A549 (cell line): ENCODE measurements around the gene GATAD2A. TPM values are rescaled to one million over a fixed set of nuclear protein-coding genes. Genes with fewer than 3 reads are reported as not detected.

ENCODE experiments used
- ATAC-seq, 2 experiments: fragments of 200-7000 bp in 1 of 2; fragments of >200 bp in 1 of 2; cut with Nextera tagmentation in 1 of 2; cut with Tn5 transposase in 1 of 2; 3 replicates each; pipeline versions ENCODE4 v1.8.0 to v1.9.1; 2018 to 2020; ENCODE audit warnings: mild to moderate bottlenecking in 1 of 2, moderate library complexity in 1 of 2
- CTCF ChIA-PET: fragments of 300-600 bp; sonication (Branson Sonifier 250); formaldehyde crosslinking; extraction: SDS; loops from one replicate; lab custom pipeline; 2021; ENCODE audit warnings: antibody characterized with exemption, inconsistent platforms; lab: Yijun Ruan, JAX
- POLR2A ChIA-PET: fragments of 350-600 bp; formaldehyde crosslinking; extraction: SDS; loops from one replicate; lab custom pipeline; 2021; ENCODE audit warnings: antibody characterized with exemption, inconsistent platforms; lab: Yijun Ruan, JAX
- DNase-seq, 2 experiments: peaks; one replicate each; pipeline versions ENCODE4 v3.0.0 to v3.0.0-alpha.2; 2011 to 2016; ENCODE audit warnings: low read depth in 1 of 2, low spot score in 1 of 2
- FAIRE-seq: peaks from 2 replicates; lab custom pipeline; 2011; peaks lifted over from hg19 to GRCh38; lab: Jason Lieb, UNC
- H3K27ac ChIP-seq, 2 experiments: fragments of >200 bp; sonication (Bioruptor Twin); formaldehyde crosslinking; 3 replicates each; pipeline ENCODE4 v1.5.1; 2016 to 2017
- H3K4me1 ChIP-seq: fragments of >200 bp; sonication (Bioruptor Twin); formaldehyde crosslinking; 3 replicates; pipeline ENCODE4 v1.6.1; 2016
- H3K4me2 ChIP-seq: fragments of >200 bp; sonication (Bioruptor Twin); formaldehyde crosslinking; 3 replicates; pipeline ENCODE4 v1.6.1; 2016
- H3K4me3 ChIP-seq: fragments of >200 bp; sonication (Bioruptor Twin); formaldehyde crosslinking; 3 replicates; pipeline ENCODE4 v1.5.1; 2016
- H3K9me3 ChIP-seq: fragments of >200 bp; sonication (Bioruptor Twin); formaldehyde crosslinking; 3 replicates; pipeline ENCODE4 v1.6.1; 2016
- CTCF ChIP-seq: fragments of >200 bp; sonication (Bioruptor Twin); formaldehyde crosslinking; IDR thresholded peaks from 3 replicates; pipeline ENCODE4 v1.5.1; 2016
- EHMT2 ChIP-seq: fragments of 200-600 bp; sonication (generic); IDR thresholded peaks from 2 replicates; pipeline ENCODE4 v1.6.1; 2016; ENCODE audit warnings: antibody characterized with exemption, low read depth, mild to moderate bottlenecking, moderate library complexity
- FOSB ChIP-seq: fragments of 250-450 bp; sonication (Bioruptor Pico); IDR thresholded peaks from 2 replicates; pipeline ENCODE4 v1.5.0; 2020; ENCODE audit warnings: mild to moderate bottlenecking, moderate library complexity
- FOSL2 ChIP-seq, 2 experiments: fragments of 450-650 bp in 1 of 2; fragments of >200 bp in 1 of 2; sonication (Bioruptor Twin) in 1 of 2; formaldehyde crosslinking; IDR thresholded peaks; 2 replicates each; pipeline versions ENCODE4 v1.5.0 to v1.6.1; 2016 to 2020; ENCODE audit warnings: mild to moderate bottlenecking in 1 of 2, moderate library complexity in 1 of 2
- GATA3 ChIP-seq: IDR thresholded peaks from 2 replicates; pipeline ENCODE4 v1.6.1; 2012; ENCODE audit warnings: borderline replicate concordance
- HDAC2 ChIP-seq: fragments of 200-600 bp; sonication (generic); IDR thresholded peaks from 2 replicates; pipeline ENCODE4 v1.6.1; 2016
- HOXB5 ChIP-seq: fragments of 250-450 bp; sonication (Bioruptor Pico); IDR thresholded peaks from 2 replicates; pipeline ENCODE4 v1.5.0; 2020; ENCODE audit warnings: mild to moderate bottlenecking, moderate library complexity
- JUN ChIP-seq, 2 experiments: fragments of >200 bp; sonication (Bioruptor Twin); formaldehyde crosslinking; IDR thresholded peaks; 2 replicates in 1 of 2; 3 replicates in 1 of 2; pipeline ENCODE4 v1.6.1; 2016 to 2017
- KDM1A ChIP-seq: fragments of 200-600 bp; sonication (generic); IDR thresholded peaks from 2 replicates; pipeline ENCODE4 v1.6.1; 2016; ENCODE audit warnings: low read depth, mild to moderate bottlenecking
- KDM5A ChIP-seq: fragments of 200-600 bp; sonication (generic); IDR thresholded peaks from 2 replicates; pipeline ENCODE4 v1.6.1; 2016; ENCODE audit warnings: antibody characterized with exemption, mild to moderate bottlenecking
- MAX ChIP-seq: IDR thresholded peaks from 2 replicates; pipeline ENCODE4 v1.6.1; 2012
- MYC ChIP-seq: IDR thresholded peaks from 2 replicates; pipeline ENCODE4 v1.6.1; 2012; ENCODE audit warnings: mild to moderate bottlenecking, inconsistent platforms, low read length, improper control_type of control experiment, borderline replicate concordance
- NFE2L2 ChIP-seq: fragments of 150-350 bp; conservative IDR thresholded peaks from 2 replicates; pipeline ENCODE4 v1.6.1; 2014; ENCODE audit warnings: low read length
- NPAS2 ChIP-seq: fragments of 250-450 bp; sonication (Bioruptor Pico); IDR thresholded peaks from 2 replicates; pipeline ENCODE4 v1.8.0; 2022; ENCODE audit warnings: mild to moderate bottlenecking, moderate library complexity, borderline replicate concordance
- NR3C1 ChIP-seq: fragments of >200 bp; sonication (Bioruptor Twin); formaldehyde crosslinking; IDR thresholded peaks from 3 replicates; pipeline ENCODE4 v1.6.1; 2017
- RAD21 ChIP-seq, 2 experiments: fragments of >200 bp in 1 of 2; sonication (Bioruptor Twin) in 1 of 2; formaldehyde crosslinking in 1 of 2; IDR thresholded peaks in 1 of 2; conservative IDR thresholded peaks in 1 of 2; 2 replicates in 1 of 2; 3 replicates in 1 of 2; pipeline ENCODE4 v1.6.1; 2012 to 2018; ENCODE audit warnings: inconsistent platforms in 1 of 2
- RFX5 ChIP-seq: fragments of 450-650 bp; IDR thresholded peaks from 2 replicates; pipeline ENCODE4 v1.7.1; 2014; ENCODE audit warnings: antibody characterized with exemption, mild to moderate bottlenecking, moderate library complexity
- RNF2 ChIP-seq: fragments of 200-600 bp; sonication (generic); IDR thresholded peaks from 2 replicates; pipeline ENCODE4 v1.6.1; 2016; ENCODE audit warnings: low read depth, mild to moderate bottlenecking, antibody characterized with exemption, moderate library complexity, borderline replicate concordance
- SMC3 ChIP-seq: fragments of >200 bp; sonication (Bioruptor Twin); formaldehyde crosslinking; IDR thresholded peaks from 3 replicates; pipeline ENCODE4 v1.6.1; 2018; ENCODE audit warnings: inconsistent platforms
- SREBF2 ChIP-seq: fragments of 450-650 bp; IDR thresholded peaks from 2 replicates; pipeline ENCODE4 v1.6.1; 2014; ENCODE audit warnings: mild to moderate bottlenecking, moderate library complexity
- TFCP2L1 ChIP-seq: fragments of 250-450 bp; sonication (Bioruptor Pico); IDR thresholded peaks from 2 replicates; pipeline ENCODE4 v1.5.0; 2021; ENCODE audit warnings: mild to moderate bottlenecking
- TP53 ChIP-seq: fragments of 250-450 bp; sonication (Bioruptor Pico); IDR thresholded peaks from 2 replicates; pipeline ENCODE4 v1.5.0; 2021; ENCODE audit warnings: mild to moderate bottlenecking, moderate library complexity
- ZFP36 ChIP-seq: fragments of 450-650 bp; IDR thresholded peaks from 2 replicates; pipeline ENCODE4 v1.6.1; 2014; ENCODE audit warnings: borderline replicate concordance; ENCODE audit not compliant: partially characterized antibody
- ZNF302 ChIP-seq: fragments of 250-450 bp; sonication (Bioruptor Pico); IDR thresholded peaks from 2 replicates; pipeline ENCODE4 v1.9.0; 2021; ENCODE audit warnings: inconsistent platforms, mild to moderate bottlenecking, moderate library complexity
- WGBS: methylation state at CpG from one replicate; pipeline ENCODE4 v1.1.6; 2017; ENCODE audit errors: missing lambda C conversion rate; 5-methylcytosine and 5-hydroxymethylcytosine counted together
- polyA plus RNA-seq, 4 experiments: library from polyadenylated mRNA; depleted of rRNA in 3 of 4; stranded (reverse); fragments of >200 nt; fragmentation: RNase III in 1 of 4; extraction: RNeasy Plus Mini Kit Qiagen cat#74134 plus additional on column Dnase treatment in 1 of 4; gene quantifications; 2 replicates in 3 of 4; 3 replicates in 1 of 4; pipeline ENCODE4 v1.2.3, GENCODE V29; 2011 to 2017

The GATAD2A gene
- polyA plus RNA-seq, 2 of the 4 experiments (the other 2 are of a cell fraction): 25.2 to 28.9 TPM

GRCh38 chr19:19530889-19531288 lies 125.4 kb downstream of the GATAD2A start:
- DNase-seq: no peak
- no peaks in the 10 kb centered on the region for H3K4me1 ChIP-seq
- no peak for FAIRE-seq
- no peak overlapping the region for H3K4me3 ChIP-seq
- no peak for ATAC-seq
- H3K4me2 ChIP-seq: no peak overlapping the region
- POLR2A ChIA-PET: interaction anchor here (0.6 to 0.7 kb wide), 4 partner anchors 15 to 119 kb away, joined by 3 to 4 read pairs (median 4); partner anchors contain the start of genes NDUFA13 and TSSK6
- WGBS: 89% methylated on average over 4 of the region's 4 CpGs
- H3K27ac ChIP-seq: no peak overlapping the region
- peak; percentile 69 for TF ChIP-seq ZFP36
- TF ChIP-seq MYC: no peak
- TF ChIP-seq, all 56 proteins: peak for 1
- H3K9me3 ChIP-seq: no peaks in the 10 kb centered on the region
- CTCF ChIA-PET: interaction anchor here (0.6 to 6.4 kb wide), 7 partner anchors 12 to 237 kb away, joined by 3 to 79 read pairs (median 7); partner anchors contain the start of gene GMIP

GRCh38 chr19:19531951-19532805 lies 126.7 kb downstream of the GATAD2A start:
- Histone ChIP-seq H3K4me2 (no peak overlapping the region), H3K9me3 (no peaks in the 10 kb centered on the region), H3K27ac (no peak overlapping the region), H3K4me3 (no peak overlapping the region), H3K4me1 (no peaks in the 10 kb centered on the region)
- DNase-seq (peak; percentile 41 to 53), FAIRE-seq (no peak), ATAC-seq (peak; percentile 54 to 84; a peak in 5 of 6 replicates)
- ChIA-PET POLR2A (interaction anchor here (0.9 kb wide), 1 partner anchor 132 kb away, joined by 6 read pairs; no protein-coding TSS in a partner anchor), CTCF (interaction anchor here (0.6 to 6.4 kb wide), 31 partner anchors 9 to 130 kb away, joined by 3 to 79 read pairs (median 5); partner anchors contain the start of genes GMIP and NDUFA13)
- WGBS: 47% methylated on average over 10 of the region's 48 CpGs
- TF ChIP-seq EHMT2 (no peak), RAD21 (conservative IDR thresholded peaks at IDR 0.05 in 1 of 2, IDR thresholded peaks at IDR 0.05 in 1 of 2) (peak; percentile 71 to 80), FOSB (CRISPR knock-in tag) (no peak), SREBF2 (no peak), NFE2L2 (no peak), ZFP36 (no peak), SMC3 (peak; percentile 72), MAX (0 out of 2 replicates have a peak, but pooled peaks have one; percentile 36), RNF2 (no peak), JUN (IDR thresholded peaks at IDR 0.05) (no peak), CTCF (peak; percentile 68)

- ATAC-seq (peak in 1 of 2 experiments; percentile 5; a peak in 3 of 6 replicates), DNase-seq (no peak), FAIRE-seq (no peak)
- Histone ChIP-seq H3K4me1 (no peaks in the 10 kb centered on the region), H3K4me3 (no peak overlapping the region), H3K4me2 (no peak overlapping the region), H3K27ac (no peak overlapping the region), H3K9me3 (no peaks in the 10 kb centered on the region)
- POLR2A ChIA-PET: no interaction called here
- no peak for TF ChIP-seq FOSL2 (IDR thresholded peaks at IDR 0.05)
- no peak for TF ChIP-seq FOSL2 (CRISPR knock-in tag; IDR thresholded peaks at IDR 0.05)
- no peak for TF ChIP-seq GATA3
- TF ChIP-seq NFE2L2: no peak
- TF ChIP-seq NPAS2: no peak
- TF ChIP-seq NR3C1: no peak
- TF ChIP-seq TFCP2L1 (CRISPR knock-in tag): no peak
- TF ChIP-seq HOXB5: no peak
- TF ChIP-seq HDAC2: no peak
- no peak for TF ChIP-seq KDM5A
- TF ChIP-seq RNF2: no peak
- no peak for TF ChIP-seq KDM1A
- TF ChIP-seq RFX5: no peak
- TF ChIP-seq ZNF302: no peak
- TF ChIP-seq TP53 (CRISPR knock-in tag): no peak
- no peak for TF ChIP-seq SREBF2
- CTCF ChIA-PET: interaction anchor here (0.7 to 6.4 kb wide), 25 partner anchors 8 to 125 kb away, joined by 3 to 79 read pairs (median 5); partner anchors contain the start of gene GMIP
- WGBS: 59% methylated on average over 9 of the region's 14 CpGs
Measured at GRCh38 chr19:19532806-19533701, 127.6 kb downstream of the GATAD2A start.
